HepG2 (cell line): ENCODE data around the gene MBD3L2. TPM values are rescaled to one million over a fixed set of nuclear protein-coding genes. Genes with fewer than 3 reads are reported as not detected.

Source experiments
- AGO2 ChIP-seq: fragments of 200-400 bp; formaldehyde crosslinking; optimal IDR thresholded peaks from 2 replicates; pipeline ENCODE3; 2017; ENCODE audit warnings: mild to moderate bottlenecking, low read depth, low read length, moderate library complexity
- ATF7-NPFF ChIP-seq: sonication (generic); formaldehyde crosslinking; IDR thresholded peaks from 2 replicates; pipeline ENCODE4 v1.8.1; 2023; ENCODE audit warnings: mild to moderate bottlenecking, low read depth, missing genetic modification reagents, moderate library complexity
- CENPT ChIP-seq: sonication (generic); formaldehyde crosslinking; IDR thresholded peaks from 2 replicates; pipeline ENCODE4 v1.8.0; 2022; ENCODE audit warnings: low read depth, mild to moderate bottlenecking, moderate library complexity, missing genetic modification reagents
- ELF1 ChIP-seq: sonication (generic); formaldehyde crosslinking; IDR thresholded peaks from 2 replicates; pipeline ENCODE4 v1.4.0; 2020; ENCODE audit warnings: missing genetic modification reagents
- ERF ChIP-seq: IDR thresholded peaks from 2 replicates; pipeline ENCODE4 v1.6.1; 2018; ENCODE audit warnings: missing biosample characterization, missing genetic modification reagents
- GABPB1 ChIP-seq: IDR thresholded peaks from 2 replicates; pipeline ENCODE4 v1.6.1; 2016; ENCODE audit warnings: mild to moderate bottlenecking, missing genetic modification reagents, moderate library complexity, missing compliant biosample characterization
- NCOR1 ChIP-seq: fragments of 200-600 bp; sonication (generic); IDR thresholded peaks from 2 replicates; pipeline ENCODE4 v1.7.0; 2017; ENCODE audit warnings: antibody characterized with exemption, low read length, borderline replicate concordance
- NFE2 ChIP-seq: sonication (generic); formaldehyde crosslinking; IDR thresholded peaks from 2 replicates; pipeline ENCODE4 v1.4.0; 2020; ENCODE audit warnings: missing genetic modification reagents
- PHF8 ChIP-seq: sonication (generic); formaldehyde crosslinking; IDR thresholded peaks from 2 replicates; pipeline ENCODE4 v1.5.0; 2020; ENCODE audit warnings: missing genetic modification reagents
- PLRG1 ChIP-seq: fragments of 450-650 bp; conservative IDR thresholded peaks from 2 replicates; pipeline ENCODE4 v1.6.1; 2016
- SNRNP70 ChIP-seq: fragments of 200-400 bp; formaldehyde crosslinking; IDR thresholded peaks from 2 replicates; pipeline ENCODE4 v1.6.1; 2017; ENCODE audit warnings: mild to moderate bottlenecking, low read depth, low read length, moderate library complexity
- SSRP1 ChIP-seq: IDR thresholded peaks from 2 replicates; pipeline ENCODE4 v1.6.1; 2016; ENCODE audit warnings: control low read depth
- ZFP41 ChIP-seq: sonication (generic); formaldehyde crosslinking; IDR thresholded peaks from 2 replicates; pipeline ENCODE4 v1.4.0; 2020; ENCODE audit warnings: mild to moderate bottlenecking, missing genetic modification reagents, borderline replicate concordance
- ZKSCAN5 ChIP-seq: sonication (generic); formaldehyde crosslinking; IDR thresholded peaks from 2 replicates; pipeline ENCODE4 v1.5.1; 2020; ENCODE audit warnings: mild to moderate bottlenecking, missing genetic modification reagents
- ZMYM4 ChIP-seq: sonication (generic); formaldehyde crosslinking; IDR thresholded peaks from 2 replicates; pipeline ENCODE4 v1.8.1; 2023; ENCODE audit warnings: mild to moderate bottlenecking, missing genetic modification reagents
- ZNF20 ChIP-seq: sonication (generic); formaldehyde crosslinking; IDR thresholded peaks from 2 replicates; pipeline ENCODE4 v1.4.0; 2020; ENCODE audit warnings: mild to moderate bottlenecking, moderate library complexity, missing genetic modification reagents
- ZNF205 ChIP-seq: IDR thresholded peaks from 2 replicates; pipeline ENCODE4 v1.6.1; 2018; ENCODE audit warnings: missing biosample characterization, missing genetic modification reagents
- ZNF468 ChIP-seq: sonication (generic); formaldehyde crosslinking; IDR thresholded peaks from 2 replicates; pipeline ENCODE4 v1.8.0; 2022; ENCODE audit warnings: mild to moderate bottlenecking, moderate library complexity, missing genetic modification reagents
- ZNF678 ChIP-seq: sonication (generic); formaldehyde crosslinking; IDR thresholded peaks from 2 replicates; pipeline ENCODE4 v1.4.0; 2020; ENCODE audit warnings: mild to moderate bottlenecking, missing genetic modification reagents
- ZNF777 ChIP-seq: sonication (generic); formaldehyde crosslinking; IDR thresholded peaks from 2 replicates; pipeline ENCODE4 v1.4.0; 2020; ENCODE audit warnings: missing genetic modification reagents
- polyA plus RNA-seq, 8 experiments: library from polyadenylated mRNA; depleted of rRNA in 3 of 8; stranded (reverse) in 7 of 8; unstranded in 1 of 8; fragments of >200 nt; fragmentation: Illumina TruSeq in 4 of 8; extraction: Trizol in 4 of 8; gene quantifications; 2 replicates each; pipeline versions ENCODE4 v1.2.1 to v1.2.3, GENCODE V29; 2011 to 2016; ENCODE audit warnings: low read depth in 4 of 8, missing spikeins in 1 of 8, mixed read lengths in 1 of 8; ENCODE audit not compliant: insufficient read depth in 1 of 8
- total RNA-seq, 5 experiments: library from RNA; depleted of rRNA; stranded (reverse); fragments of >200 nt; fragmentation: Illumina TruSeq; extraction: Trizol; gene quantifications; 2 replicates each; pipeline ENCODE4 v1.2.3, GENCODE V29; 2016; ENCODE audit warnings: low read depth in 1 of 5
- TF ChIP-seq, protein P1 (sequence below): sonication (generic); formaldehyde crosslinking; IDR thresholded peaks from 2 replicates; pipeline ENCODE4 v1.4.0; 2020; ENCODE audit warnings: missing genetic modification reagents
- TF ChIP-seq, protein P2 (sequence below): sonication (generic); formaldehyde crosslinking; IDR thresholded peaks from 2 replicates; pipeline ENCODE4 v1.8.0; 2022; ENCODE audit warnings: missing genetic modification reagents, mild to moderate bottlenecking, borderline replicate concordance
- TF ChIP-seq, protein P3 (sequence below): sonication (generic); formaldehyde crosslinking; IDR thresholded peaks from 2 replicates; pipeline ENCODE4 v1.5.1; 2020; ENCODE audit warnings: mild to moderate bottlenecking, missing genetic modification reagents, borderline replicate concordance

MBD3L2 gene
- total and polyA plus RNA-seq, 2 of the 13 experiments (the other 11 are each of a cell fraction or from before 2014, with no cell fraction given): not detected

DNA sequence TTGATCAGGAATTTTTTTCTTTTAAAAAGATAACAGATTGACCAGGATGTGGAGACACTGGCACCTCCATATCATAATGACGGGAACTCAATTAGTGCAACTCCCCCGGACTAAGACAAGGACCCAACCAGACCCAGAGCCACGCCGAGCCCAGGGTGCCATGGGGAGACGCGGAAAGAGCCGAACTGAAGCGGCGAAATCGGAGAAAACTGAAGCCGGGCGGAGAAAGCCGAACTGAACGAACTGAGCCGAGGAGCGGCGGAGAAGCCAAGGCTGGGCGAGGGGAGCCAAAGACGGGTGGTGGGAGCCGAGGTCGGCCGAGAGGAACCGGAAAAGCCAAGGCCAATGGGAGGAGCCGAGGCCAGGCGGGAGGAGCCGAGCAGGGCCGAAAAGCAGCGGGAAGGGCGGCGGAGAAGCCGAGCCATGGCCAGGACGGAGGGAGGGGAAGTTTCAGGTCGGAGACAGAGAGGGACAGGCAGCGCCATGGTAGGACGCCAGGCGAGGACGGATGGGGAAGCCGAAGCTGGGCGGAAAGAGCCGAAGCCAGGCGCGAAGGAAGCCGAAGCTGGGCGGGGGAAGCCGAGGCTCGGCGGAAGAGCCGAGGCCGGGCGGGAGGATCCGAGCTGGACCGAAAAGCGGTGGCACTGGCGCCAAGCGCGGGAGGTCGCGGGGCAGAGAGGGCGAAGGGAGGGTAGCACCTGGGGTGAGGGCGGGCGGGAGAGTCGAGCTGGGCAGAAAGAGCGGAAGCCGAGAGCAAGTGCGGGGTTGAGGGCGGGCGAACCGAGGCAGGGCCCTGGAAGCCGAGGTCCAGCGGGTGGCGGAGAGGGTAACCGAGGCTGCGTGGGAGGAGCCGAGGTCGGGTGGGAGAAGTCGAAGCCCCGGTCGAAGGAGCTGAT lies 49.8 kb downstream of the MBD3L2 start (continued):
- TF ChIP-seq GABPB1 (CRISPR knock-in tag): peak; percentile 78
- TF ChIP-seq ELF1: peak; percentile 74; the same call in 1 of the 2 replicates
- no peak for TF ChIP-seq ZKSCAN5 (CRISPR knock-in tag)
- TF ChIP-seq ERF (CRISPR knock-in tag): peak; percentile 52; the same call in 1 of the 2 replicates
- TF ChIP-seq SSRP1: 0 out of 2 replicates have a peak, but pooled peaks have one; percentile 26
- TF ChIP-seq ZFP41 (CRISPR knock-in tag): no peak
- TF ChIP-seq ZNF777 (CRISPR knock-in tag): no peak
- 0 out of 2 replicates have a peak, but pooled peaks have one; percentile 22 for TF ChIP-seq ZMYM4 (CRISPR knock-in tag)
- TF ChIP-seq NCOR1: no peak
- peak; percentile 80 for TF ChIP-seq PHF8 (CRISPR knock-in tag)
- TF ChIP-seq ZNF20: no peak
- TF ChIP-seq ZNF468 (CRISPR knock-in tag): no peak
- TF ChIP-seq ATF7-NPFF (CRISPR knock-in tag): 0 out of 2 replicates have a peak, but pooled peaks have one; percentile 24
- TF ChIP-seq, protein P1, sequence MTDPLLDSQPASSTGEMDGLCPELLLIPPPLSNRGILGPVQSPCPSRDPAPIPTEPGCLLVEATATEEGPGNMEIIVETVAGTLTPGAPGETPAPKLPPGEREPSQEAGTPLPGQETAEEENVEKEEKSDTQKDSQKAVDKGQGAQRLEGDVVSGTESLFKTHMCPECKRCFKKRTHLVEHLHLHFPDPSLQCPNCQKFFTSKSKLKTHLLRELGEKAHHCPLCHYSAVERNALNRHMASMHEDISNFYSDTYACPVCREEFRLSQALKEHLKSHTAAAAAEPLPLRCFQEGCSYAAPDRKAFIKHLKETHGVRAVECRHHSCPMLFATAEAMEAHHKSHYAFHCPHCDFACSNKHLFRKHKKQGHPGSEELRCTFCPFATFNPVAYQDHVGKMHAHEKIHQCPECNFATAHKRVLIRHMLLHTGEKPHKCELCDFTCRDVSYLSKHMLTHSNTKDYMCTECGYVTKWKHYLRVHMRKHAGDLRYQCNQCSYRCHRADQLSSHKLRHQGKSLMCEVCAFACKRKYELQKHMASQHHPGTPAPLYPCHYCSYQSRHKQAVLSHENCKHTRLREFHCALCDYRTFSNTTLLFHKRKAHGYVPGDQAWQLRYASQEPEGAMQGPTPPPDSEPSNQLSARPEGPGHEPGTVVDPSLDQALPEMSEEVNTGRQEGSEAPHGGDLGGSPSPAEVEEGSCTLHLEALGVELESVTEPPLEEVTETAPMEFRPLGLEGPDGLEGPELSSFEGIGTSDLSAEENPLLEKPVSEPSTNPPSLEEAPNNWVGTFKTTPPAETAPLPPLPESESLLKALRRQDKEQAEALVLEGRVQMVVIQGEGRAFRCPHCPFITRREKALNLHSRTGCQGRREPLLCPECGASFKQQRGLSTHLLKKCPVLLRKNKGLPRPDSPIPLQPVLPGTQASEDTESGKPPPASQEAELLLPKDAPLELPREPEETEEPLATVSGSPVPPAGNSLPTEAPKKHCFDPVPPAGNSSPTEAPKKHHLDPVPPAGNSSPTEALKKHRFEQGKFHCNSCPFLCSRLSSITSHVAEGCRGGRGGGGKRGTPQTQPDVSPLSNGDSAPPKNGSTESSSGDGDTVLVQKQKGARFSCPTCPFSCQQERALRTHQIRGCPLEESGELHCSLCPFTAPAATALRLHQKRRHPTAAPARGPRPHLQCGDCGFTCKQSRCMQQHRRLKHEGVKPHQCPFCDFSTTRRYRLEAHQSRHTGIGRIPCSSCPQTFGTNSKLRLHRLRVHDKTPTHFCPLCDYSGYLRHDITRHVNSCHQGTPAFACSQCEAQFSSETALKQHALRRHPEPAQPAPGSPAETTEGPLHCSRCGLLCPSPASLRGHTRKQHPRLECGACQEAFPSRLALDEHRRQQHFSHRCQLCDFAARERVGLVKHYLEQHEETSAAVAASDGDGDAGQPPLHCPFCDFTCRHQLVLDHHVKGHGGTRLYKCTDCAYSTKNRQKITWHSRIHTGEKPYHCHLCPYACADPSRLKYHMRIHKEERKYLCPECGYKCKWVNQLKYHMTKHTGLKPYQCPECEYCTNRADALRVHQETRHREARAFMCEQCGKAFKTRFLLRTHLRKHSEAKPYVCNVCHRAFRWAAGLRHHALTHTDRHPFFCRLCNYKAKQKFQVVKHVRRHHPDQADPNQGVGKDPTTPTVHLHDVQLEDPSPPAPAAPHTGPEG (CRISPR knock-in tag): no peak
- TF ChIP-seq ZNF205 (CRISPR knock-in tag): no peak
- TF ChIP-seq CENPT (CRISPR knock-in tag): no peak
- TF ChIP-seq, protein P2, sequence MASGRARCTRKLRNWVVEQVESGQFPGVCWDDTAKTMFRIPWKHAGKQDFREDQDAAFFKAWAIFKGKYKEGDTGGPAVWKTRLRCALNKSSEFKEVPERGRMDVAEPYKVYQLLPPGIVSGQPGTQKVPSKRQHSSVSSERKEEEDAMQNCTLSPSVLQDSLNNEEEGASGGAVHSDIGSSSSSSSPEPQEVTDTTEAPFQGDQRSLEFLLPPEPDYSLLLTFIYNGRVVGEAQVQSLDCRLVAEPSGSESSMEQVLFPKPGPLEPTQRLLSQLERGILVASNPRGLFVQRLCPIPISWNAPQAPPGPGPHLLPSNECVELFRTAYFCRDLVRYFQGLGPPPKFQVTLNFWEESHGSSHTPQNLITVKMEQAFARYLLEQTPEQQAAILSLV (CRISPR knock-in tag): no peak; the same call in 1 of the 2 replicates
- TF ChIP-seq, protein P3, sequence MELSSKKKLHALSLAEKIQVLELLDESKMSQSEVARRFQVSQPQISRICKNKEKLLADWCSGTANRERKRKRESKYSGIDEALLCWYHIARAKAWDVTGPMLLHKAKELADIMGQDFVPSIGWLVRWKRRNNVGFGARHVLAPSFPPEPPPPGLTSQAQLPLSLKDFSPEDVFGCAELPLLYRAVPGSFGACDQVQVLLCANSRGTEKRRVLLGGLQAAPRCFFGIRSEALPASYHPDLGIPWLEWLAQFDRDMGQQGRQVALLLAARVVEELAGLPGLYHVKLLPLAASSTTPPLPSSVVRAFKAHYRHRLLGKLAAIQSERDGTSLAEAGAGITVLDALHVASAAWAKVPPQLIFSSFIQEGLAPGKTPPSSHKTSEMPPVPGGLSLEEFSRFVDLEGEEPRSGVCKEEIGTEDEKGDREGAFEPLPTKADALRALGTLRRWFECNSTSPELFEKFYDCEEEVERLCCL: 0 out of 2 replicates have a peak, but pooled peaks have one; percentile 64
- no peak for TF ChIP-seq PLRG1
- TF ChIP-seq ZNF678 (CRISPR knock-in tag): no peak
- TF ChIP-seq AGO2: peak; percentile 76
- no peak for TF ChIP-seq NFE2 (CRISPR knock-in tag)
- no peak for TF ChIP-seq SNRNP70
